K562 (cell line): ENCODE data around the gene KLHL24.

Source experiments
- DPF2 ChIP-seq: fragments of 450-650 bp; IDR thresholded peaks from 2 replicates; pipeline ENCODE4 v1.6.1; 2016
- EZH2 ChIP-seq: IDR thresholded peaks from 2 replicates; pipeline ENCODE4 v1.6.1; 2012; ENCODE audit warnings: low read depth, mild to moderate bottlenecking, inconsistent platforms, low read length, borderline replicate concordance
- KAT7 ChIP-seq: sonication (generic); formaldehyde crosslinking; IDR thresholded peaks from 2 replicates; pipeline ENCODE4 v1.8.0; 2022; ENCODE audit warnings: missing genetic modification reagents, mild to moderate bottlenecking, borderline replicate concordance
- NR2C2 ChIP-seq, 2 experiments: fragments of 200-800 bp in 1 of 2; sonication (Bioruptor generic) in 1 of 2; sonication (generic) in 1 of 2; formaldehyde crosslinking in 1 of 2; IDR thresholded peaks; 2 replicates each; pipeline versions ENCODE4 v1.6.1 to v1.8.0; 2016 to 2022; ENCODE audit warnings: mild to moderate bottlenecking in 1 of 2, missing compliant biosample characterization in 1 of 2, missing genetic modification characterization in 1 of 2, missing genetic modification reagents in 1 of 2
- ZNF592 ChIP-seq: fragments of 450-650 bp; IDR thresholded peaks from 2 replicates; pipeline ENCODE4 v1.6.1; 2017; ENCODE audit warnings: antibody characterized with exemption, mild to moderate bottlenecking

- TF ChIP-seq NR2C2 (CRISPR knock-in tag; IDR thresholded peaks at IDR 0.05) (no peak), NR2C2 (tag; IDR thresholded peaks at IDR 0.05) (no peak), KAT7 (CRISPR knock-in tag) (no peak), EZH2 (no peak), DPF2 (no peak), ZNF592 (no peak)
These were observed 44.6 kb downstream of the KLHL24 start for GRCh38 chr3:183680061-183680460.
